ENCODE results near the gene MAST4.

- TF ChIP-seq CTCF (IDR thresholded peaks at IDR 0.05): no peak
- TF ChIP-seq POLR2A (IDR thresholded peaks at IDR 0.05): no peak
Measured at GRCh38 chr5:66608501-66608900, 12.3 kb downstream of the MAST4 start.

All from esophagus squamous epithelium (tissue), 4 donors.